Putamen (tissue), 1 donor: ENCODE results near the gene MRC1.

Source experiments
- DNase-seq: peaks from one replicate; pipeline ENCODE4 v3.0.0-alpha.2; 2016; ENCODE audit warnings: low spot score

The MRC1 gene

GRCh38 chr10:17847585-17848296 is 38.6 kb downstream of the MRC1 start:
- DNase-seq = no peak

- DNase-seq = no peak
These were observed 39.5 kb downstream of the MRC1 start for GRCh38 chr10:17848646-17849045.

DNA sequence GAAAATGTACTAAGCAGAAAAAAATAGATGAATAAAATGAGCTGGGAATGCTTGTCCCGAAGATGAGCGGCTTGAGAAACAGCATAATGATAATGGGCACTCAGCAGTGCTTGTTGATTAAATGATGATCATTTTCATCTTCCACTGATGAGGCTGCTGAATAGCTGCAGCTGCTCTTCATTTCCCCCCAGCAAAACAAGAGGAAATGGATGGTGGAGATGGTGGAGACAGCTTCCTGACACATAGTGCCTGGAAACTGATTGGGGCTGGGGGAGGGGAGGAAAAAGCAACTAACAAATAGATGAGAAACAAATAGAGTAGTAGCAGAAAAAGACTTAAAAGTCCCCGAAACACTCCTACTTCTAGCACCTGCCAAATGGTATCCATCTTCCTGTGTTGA is 41.4 kb downstream of the MRC1 start:
- no peak for DNase-seq

GRCh38 chr10:17851611-17852010 is 42.5 kb downstream of the MRC1 start:
- DNase-seq = peak; percentile 38

DNA sequence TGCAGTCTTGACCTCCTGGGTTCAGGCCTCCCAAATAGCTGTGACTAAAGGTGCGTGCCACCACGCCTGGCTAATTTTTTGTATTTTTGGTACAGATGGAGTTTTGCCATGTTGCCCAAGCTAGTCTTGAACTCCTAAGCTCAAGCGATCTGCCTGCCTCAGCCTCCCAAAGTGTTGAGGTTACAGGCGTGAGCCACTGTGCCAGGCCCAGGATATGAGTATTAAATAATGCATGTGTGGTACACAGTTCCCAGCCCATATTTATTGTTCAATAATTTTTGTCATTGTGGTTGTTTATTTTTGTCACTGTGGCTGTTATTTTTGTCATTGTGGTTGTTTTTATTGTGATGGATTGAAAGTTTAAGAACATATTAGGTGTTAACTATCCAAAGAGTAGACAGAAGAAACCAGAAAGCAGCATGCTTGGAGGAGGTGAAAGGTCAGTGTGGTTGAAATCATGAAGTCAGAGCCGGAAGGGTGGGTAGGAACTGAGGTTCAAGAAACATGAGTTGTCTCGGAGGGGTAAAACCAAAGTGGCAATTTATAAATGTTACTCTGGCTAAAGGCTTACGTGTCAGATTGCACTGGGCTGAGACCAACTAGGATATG is 45.0 kb downstream of the MRC1 start:
- no peak for DNase-seq

DNA sequence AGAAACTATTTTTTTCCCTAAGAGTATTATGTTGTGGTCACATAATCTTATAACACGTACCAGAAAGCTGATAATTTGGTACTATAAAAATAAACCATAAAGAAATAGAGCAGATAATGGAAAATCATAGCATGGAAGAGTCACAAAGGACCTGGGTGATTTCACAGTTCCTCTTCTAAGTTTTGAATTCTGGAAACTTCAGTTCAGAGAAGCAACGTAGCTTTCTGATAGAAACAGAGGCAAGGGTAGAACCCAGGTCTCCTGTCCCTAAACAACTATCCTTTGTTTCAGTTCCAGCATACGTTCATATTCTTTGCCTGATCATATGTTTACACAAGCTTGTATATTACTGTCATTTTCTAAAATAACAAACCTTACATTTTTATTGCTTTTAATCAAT is 47.9 kb downstream of the MRC1 start:
- DNase-seq = no peak

DNA sequence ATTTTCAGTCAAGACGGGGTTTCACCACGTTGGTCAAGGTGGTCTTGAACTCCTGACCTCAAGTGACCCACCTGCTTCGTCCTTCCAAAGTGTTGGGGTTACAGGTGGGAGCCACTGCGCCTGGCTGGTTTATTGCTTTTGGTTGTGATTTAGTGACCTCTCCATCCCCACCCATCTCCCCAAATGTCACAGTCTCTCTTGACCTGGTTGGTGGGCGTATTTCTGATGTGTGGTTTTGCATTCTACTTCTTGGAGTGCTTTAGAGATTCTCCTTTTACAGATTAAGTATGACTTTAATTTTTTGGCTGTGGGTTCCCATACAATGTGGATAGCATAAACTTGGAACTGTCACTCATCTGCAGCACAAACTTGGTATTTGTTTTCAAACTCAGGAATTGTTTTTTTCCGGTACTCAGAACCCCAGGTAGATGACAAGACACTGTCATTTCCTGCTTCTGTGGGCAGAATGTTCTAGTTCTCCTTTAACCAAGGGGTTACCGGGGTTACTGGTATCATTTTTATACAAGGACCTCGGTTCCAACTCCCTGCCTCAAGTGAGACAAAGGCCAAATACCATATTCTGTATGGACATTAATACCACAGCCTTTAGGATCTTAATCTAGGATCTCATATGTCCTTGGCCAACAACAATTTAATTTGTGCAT is 50.5 kb downstream of the MRC1 start:
- no peak for DNase-seq

DNA sequence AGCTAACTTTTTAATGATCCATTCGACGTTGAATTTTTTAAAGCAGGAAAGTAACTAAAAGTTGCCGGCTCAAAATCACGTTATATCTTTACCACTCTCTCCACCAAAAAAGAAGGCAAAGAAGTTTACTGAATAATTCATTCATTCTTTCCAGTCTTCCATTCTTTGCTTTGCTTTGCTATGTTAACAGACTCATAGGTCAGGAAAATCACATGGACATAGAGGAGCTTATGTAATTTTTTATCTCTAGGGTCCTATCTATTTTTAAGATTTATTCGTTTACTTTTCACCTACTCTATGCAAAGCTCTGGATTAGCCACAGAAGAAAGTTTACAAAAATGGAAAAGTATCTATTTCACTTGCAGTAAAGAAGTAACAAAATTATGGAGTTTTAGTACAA is 52.6 kb downstream of the MRC1 start:
- no peak for DNase-seq

DNA sequence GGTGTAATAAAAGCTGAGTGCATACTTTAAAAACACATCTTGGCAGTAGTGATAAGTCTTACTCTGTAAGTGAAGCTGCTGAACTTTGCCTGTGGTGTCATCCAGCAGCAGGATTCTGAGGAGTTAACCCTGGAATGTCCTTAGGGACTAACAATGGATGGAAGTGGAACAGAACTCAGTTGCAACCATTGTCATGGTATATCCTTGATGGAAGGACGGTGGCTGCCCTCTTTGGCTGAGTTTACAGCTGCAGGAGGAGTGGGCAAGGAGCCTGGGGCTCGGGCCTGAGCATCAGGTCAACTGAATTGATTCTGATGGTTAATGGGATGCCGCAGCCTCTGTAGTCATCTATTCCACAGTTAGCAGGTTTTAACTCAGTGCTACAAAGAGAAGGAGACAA is 56.2 kb downstream of the MRC1 start:
- no peak for DNase-seq

- no peak for DNase-seq
These were observed 57.2 kb downstream of the MRC1 start for GRCh38 chr10:17866346-17866745.

DNA sequence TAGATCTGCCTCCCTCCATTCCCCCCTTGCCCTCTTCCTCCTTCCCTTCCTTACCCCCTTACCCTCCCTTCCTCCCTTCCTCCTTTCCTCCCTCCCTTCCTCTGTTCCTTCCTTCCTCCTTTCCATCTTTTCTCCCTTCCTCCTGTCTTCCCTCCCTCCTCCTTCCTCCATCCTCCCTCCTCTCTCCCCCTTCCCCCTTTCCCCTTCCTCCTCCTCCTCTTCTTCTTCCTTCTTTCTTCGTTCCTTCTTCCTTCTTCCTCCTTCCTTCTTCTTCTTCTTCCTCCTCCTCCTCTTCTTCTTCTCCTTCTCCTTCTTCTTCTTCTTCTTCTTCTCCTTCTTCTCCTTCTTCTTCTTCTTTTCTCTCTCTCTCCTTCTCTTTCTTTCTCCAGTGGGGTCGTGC is 57.9 kb downstream of the MRC1 start:
- no peak for DNase-seq

- no peak for DNase-seq
These were observed 61.9 kb downstream of the MRC1 start for GRCh38 chr10:17871036-17871435.

GRCh38 chr10:17872191-17873091 is 63.3 kb downstream of the MRC1 start:
- no peak for DNase-seq

GRCh38 chr10:17873946-17874345 is 64.8 kb downstream of the MRC1 start:
- no peak for DNase-seq

- no peak for DNase-seq
These were observed 68.0 kb downstream of the MRC1 start for GRCh38 chr10:17877121-17877520.

GRCh38 chr10:17878896-17879295 is 69.7 kb downstream of the MRC1 start:
- no peak for DNase-seq

- DNase-seq = no peak
These were observed 71.5 kb downstream of the MRC1 start for GRCh38 chr10:17880601-17881000.

DNA sequence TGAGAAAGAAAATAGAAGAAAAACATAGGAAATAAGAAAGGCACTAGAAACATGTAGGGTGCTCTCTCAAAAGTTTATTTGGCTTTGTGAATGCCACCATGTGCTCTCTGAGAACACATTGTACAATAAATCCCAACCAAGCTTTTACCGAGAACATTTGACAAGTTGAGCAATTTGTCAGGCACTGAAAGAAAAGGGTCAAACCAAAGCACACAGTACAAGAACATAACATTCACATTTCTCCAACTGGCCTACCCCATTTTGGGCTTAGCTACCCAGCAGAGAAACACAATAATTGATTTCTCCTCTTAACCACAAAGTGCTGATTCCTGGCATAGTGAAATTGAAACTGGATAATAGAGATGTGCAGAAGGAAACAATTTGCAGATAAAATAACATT is 73.4 kb downstream of the MRC1 start:
- peak; percentile 13 for DNase-seq

DNA sequence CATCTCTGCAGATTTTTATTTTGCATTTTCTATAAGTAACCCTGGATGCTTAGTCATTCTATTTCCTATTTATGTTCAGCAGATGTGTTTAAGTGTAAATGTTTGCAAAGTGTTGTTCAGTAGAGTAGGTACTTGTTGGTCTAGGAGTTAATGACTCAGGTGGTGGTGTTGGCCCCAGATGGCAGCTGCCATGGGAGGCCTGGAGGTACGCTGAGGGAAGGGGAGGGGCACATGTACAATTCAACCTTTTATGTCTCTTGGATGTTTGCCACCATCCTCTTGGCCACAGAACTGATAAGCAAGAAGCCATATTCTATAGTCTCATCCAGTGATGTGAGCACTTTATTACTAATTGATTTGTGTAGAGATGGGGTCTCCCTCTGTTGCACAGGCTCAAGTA is 74.5 kb downstream of the MRC1 start:
- DNase-seq = no peak

DNA sequence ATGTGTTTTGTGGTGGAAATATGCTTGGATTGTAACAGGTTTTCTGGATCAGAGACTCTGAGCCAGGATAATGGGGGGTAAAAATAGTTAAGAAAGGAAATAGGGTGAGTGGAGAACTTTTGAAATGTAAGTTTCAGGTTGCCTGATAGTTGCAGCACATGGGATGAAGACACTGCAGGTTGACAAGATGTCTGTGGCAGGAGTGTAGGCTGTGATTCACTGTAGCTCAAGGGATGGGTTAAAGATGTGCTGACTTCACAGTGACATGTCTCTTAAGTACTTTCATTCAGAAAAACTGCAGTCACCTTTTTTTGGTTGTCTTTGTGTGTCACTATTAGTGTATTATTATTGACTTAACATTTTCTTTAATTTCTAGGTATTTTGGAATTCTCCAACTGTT is 79.0 kb downstream of the MRC1 start:
- DNase-seq = peak; percentile 45

DNA sequence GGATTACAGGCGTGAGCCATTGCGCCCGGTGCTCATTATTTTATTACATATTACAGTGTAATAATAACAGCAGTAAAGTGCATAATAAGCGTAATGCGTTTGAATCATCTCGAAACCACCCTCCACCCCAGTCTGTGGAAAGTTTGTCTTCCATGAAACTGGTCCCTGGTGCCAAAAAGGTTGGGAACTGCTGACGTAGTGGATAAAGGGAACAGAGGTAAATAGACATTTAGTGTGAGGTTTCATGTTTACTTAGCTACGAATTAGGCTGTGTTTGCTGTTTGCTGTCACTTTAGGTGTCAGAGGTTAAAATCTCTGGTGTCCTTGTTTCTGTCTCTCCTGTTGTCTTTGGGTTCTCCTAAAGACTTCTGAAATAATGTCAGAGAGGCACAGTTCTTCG is 82.3 kb downstream of the MRC1 start:
- no peak for DNase-seq

GRCh38 chr10:17904564-17904963 is 95.4 kb downstream of the MRC1 start:
- DNase-seq = no peak

DNA sequence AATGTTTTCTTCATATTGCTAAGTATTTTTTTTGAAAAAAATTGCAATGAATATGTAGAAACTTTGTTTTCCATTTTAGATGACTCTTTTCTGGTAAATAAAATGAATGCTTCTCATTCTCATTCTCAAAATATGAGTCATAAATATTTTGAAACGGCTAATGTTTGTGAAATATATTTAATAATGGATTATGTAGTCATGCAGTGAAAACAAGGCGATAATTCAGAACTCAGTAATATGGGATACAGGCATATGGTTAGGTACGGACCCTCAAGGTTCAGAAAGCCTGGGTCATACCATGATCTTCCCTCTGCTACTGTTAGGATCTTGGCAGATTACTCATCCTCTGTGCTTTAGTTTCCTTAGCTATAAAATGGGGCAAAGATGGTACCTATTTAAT is 96.3 kb downstream of the MRC1 start:
- DNase-seq = no peak
